Ureter (tissue), 1 donor: ENCODE results near the gene SLC37A1. TPM values are rescaled to one million over a fixed set of nuclear protein-coding genes. Genes with fewer than 3 reads are reported as not detected.

Experiments used
- DNase-seq: peaks from one replicate; pipeline ENCODE4 v3.0.0-alpha.2; 2020; ENCODE audit warnings: low spot score
- total RNA-seq: library from RNA; stranded (reverse); gene quantifications from one replicate; pipeline ENCODE4 v1.2.4, GENCODE V29; 2023
- donor health status: DM: yes; HTN: yes; CAD: no.

Gene SLC37A1
- total RNA-seq, 1 donor from 2014 or later: 48.0 TPM

DNA sequence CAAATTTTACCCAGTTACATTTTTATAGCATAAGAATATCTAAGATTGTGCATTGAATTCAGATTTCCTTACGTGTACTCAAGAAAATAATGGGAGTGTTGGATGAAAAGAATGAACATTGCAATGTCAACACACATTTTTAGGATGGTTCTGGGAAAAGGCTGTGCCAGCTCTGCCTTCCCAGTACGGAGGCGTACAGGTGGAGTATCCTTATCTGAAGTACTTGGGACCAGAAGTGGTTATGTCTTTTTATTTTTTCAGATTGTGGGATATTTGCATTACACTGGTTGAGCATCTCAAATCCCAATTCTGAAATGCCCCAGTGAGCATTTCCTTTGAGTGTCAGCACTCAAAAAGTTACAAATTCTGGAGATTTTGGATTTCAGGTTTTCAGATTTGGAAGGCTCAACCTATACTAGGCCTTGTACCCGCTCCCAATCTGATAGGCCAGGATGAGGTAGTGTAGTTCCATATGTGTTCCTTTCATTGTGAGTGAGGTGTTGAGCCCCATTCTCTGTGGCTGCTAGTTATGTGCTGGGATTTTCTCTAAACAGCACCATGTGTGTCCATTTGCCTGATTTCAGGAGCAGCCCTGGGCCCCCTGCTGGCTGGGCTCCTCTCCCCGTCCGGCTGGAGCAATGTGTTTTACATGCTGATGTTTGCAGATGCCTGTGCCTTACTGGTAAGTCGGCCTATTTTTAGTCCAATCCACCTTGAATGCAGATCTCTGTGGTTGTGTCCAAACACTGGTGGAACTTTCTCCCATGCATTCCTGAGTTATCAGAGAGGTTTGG, 60.8 kb downstream of the SLC37A1 start:
- peak; percentile 35 for DNase-seq

DNA sequence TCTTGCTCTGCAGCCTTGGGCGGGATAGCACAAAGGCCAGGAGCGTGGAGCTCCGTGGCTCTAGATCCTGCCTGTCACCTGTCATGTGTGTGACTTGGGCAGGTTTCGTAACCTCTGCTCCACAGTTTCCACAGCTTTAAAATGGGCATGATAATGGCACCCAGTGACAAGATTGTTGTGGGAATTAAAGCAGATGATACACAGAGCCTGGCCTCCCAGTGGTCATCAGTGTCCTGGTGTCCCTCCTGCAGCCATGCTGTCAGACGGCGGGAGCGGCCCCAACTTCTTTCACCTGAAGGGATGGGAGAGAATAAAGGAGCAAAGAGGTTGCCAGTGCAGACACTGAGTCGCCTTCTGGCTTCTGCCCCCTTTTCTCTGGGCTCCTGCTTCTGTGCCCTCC, 61.5 kb downstream of the SLC37A1 start:
- peak; percentile 13 for DNase-seq

DNA sequence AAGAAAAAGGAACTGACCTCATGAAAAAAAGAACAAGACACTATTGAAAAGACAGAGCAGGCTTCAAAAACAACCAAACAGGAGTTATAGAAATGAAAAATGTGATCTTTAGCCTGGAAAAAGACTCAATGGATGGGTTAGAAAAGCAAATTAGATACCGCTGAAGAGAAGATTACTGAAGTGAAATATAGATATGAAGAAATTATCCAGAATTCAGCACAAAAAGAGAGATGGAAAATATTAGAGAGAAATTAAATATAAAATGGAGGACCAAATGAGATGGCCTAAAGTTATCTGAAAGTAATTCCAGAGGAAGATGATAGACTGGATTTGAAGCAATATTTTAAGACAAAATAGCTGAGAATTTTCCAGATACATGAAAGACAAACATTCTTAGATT, 63.0 kb downstream of the SLC37A1 start:
- DNase-seq: no peak

DNA sequence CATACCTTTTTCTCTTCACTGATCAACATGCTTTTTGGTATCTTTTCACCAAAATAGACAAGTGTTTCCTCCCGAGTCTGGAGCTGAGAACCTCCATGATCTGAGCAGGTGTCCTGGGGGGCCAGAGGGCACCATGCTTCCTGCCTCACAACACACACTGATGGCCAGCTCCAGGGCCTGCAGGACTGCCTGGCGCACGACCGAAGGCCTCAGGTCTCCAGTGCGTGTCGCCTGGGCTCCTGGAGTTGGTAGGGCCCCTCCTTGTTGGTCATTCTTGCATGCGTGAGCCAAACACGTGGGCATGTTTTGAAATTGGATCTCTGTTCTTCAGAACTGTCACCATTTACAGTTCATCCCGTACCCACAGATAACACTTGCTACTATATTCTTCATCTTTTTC, 64.4 kb downstream of the SLC37A1 start:
- DNase-seq: no peak

DNA sequence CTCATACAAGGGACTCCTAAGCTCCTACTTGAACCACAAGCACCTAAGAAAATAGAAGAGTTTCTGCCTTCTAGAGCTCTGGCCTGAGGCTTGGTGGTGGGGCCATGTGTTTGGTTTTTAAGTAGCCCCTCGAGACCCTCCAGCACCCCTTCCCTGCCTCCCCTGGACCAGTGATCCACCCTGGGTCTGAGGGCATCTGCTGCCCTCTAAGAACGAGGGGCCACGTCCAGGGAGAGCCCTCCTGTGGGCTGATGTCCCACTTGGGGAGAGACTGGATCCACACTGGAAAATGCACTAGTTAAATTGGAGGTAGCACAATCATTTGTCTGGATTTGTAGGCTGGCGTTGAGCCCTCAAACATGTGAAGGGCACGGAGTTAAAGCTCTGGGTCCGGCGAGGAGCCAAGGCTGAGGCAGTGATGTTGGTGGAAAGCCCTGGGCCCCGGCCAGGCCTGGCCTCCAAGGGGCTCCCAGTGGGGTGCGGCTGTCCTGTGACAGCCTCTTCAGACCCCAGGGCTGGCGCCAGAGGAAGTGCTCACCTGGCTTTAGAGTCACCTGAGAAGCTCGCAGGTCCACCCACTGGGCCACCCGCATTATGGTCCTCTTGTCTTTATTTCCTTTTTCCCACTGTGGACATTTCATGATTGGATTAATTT, 65.2 kb downstream of the SLC37A1 start:
- no peak for DNase-seq

DNA sequence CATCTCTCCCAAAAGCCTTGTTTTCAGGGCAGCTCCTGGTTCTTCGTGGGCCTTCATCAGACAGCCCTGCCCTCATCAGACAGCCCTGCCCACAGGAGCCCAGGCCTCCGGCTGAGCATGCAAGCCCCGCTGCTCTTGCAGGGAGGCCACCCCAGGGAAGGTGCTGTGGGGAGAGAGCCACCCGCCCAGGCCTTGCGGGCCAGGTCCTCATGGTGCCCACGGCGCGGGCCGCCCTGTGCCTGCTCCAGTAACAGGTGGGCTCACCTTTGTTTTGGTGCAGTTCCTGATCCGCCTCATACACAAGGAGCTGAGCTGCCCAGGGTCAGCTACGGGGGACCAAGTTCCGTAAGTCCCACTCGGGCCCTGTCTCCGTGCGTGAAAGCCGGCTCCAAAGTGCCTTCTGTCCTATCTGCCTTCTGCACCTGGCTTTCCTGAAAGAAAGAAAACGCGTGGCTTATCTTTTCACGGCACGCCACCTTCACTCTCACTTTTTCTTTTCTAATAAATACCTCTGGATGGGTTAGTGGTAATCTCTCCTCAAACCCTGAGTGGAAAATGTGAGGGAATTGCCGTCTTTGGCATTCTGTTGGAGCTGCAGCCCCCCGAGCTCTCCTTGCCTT, 65.9 kb downstream of the SLC37A1 start:
- no peak for DNase-seq

DNA sequence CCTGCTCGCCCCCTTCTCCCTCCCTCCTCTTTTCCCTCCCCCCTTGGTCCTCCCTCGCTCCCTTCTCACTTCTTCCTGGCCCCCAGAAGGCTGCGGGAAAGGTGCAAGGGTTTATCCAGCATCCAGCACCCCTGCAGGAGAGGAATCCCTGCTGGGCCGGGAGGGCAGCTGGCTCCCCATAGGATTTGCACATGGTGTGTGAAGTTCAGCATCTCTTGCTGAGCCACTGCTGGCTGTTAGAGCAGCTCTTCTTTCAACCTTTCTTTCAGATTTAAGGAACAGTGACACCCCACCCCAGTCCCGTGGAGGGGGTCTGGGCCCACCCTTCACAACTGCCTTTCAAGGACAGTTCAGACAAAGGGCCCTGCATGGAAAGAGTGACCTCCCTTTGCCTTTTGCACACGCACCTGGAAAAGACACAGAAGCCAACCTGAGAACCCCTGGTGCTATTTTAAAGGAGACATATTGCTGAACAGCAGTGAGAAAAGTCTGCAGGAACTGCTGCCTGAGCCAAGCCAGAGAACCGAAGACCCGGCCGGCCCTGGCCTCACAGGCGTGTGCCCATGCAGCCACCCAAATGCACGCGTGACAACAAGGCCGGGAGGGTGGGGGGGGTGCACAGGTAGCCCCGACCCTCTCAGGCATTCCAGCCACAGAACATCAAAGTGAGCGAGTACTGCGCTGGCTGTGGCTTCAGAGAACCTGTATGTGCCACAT, 66.6 kb downstream of the SLC37A1 start:
- no peak for DNase-seq

DNA sequence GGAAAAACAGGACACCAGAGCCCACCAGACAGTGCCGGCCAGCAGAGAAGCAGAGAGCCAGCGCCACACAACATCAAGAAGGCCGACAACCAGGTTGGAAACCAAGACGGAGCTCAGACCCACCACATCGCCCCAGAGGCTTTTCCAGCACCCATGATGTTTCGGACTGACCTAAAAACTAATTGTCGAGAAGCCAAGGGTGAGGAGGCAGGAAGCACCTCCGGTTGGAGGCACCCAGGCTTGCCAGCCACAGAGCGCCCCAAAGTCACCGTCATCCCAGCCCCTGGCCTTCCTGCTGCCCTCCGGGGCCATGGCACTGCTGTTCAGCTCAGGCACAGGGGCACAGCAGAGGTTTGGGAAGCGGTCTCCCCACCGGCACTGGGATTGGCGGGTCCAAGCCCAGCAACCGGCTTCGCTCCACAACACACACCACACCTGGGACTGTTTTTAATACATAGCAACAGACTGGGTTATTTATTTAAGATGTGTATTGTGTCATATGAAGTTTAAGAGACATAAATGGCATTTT, 67.2 kb downstream of the SLC37A1 start:
- DNase-seq: no peak

DNA sequence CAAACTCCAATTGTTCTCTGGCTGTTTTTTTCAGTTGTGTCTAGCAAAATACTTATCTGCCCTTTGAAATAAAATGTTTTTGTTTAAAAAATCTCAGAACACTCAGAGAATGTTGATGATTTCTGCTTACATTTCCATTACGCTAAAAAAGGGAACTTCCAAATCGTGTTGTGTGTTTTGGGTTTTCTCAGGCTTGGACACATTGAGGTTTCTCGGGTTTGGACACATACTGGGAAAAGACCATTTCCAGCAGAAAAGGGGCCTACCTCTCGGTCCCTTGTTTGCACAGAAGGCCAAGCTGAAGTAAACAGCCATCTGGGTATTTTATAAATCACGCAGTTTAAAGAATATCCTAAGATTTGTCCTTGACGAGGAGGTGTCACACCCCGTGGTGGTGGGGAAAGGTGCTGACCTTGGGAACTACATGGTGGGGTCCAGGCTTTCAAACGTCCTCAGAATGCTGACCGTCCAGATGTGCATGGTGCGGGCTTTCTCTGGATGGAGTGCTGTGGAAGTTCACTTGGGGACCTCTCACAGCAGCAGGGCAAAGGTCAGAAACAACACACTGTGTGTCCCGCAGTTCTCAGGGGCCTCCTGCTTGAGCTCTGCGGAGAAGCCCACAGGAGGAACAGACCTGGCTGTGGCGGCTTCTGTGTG, 67.8 kb downstream of the SLC37A1 start:
- no peak for DNase-seq

DNA sequence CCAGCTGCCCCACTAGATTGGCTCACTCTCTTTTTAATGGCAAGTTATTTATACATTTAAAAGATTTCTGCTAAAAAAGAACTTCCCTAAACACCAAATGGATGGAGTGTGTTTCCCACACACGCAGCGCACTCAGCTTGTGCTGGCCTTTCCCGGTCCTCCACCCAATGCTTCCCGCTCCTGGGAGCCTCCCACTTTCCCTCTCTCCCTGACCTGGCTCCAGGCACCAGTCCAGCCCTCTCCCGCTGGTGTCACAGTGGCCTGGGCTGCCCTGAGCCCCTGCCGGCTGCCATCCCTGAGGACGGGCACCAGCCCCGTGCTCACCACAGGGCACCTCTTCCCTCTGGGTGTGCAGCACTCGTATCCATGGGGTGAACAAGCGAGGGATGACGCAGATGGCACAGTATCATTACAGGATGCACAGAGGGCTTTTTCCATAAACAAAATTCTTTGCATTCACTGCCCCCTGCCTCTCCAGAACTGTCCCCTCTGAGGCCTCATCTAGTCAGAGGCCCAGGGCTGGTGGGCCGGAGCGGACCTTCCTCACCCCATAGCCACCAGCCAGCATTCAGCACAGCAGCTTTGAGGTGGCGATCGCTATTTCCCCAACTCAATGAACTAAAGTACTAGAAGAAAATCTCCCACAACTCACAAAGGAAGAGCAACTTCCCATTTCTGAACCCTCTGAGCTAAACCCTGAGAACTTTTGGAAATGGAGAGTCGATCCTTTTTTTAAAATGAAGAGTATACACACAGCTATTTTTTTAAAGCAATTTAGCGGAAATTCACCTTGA, 68.5 kb downstream of the SLC37A1 start:
- DNase-seq: no peak

DNA sequence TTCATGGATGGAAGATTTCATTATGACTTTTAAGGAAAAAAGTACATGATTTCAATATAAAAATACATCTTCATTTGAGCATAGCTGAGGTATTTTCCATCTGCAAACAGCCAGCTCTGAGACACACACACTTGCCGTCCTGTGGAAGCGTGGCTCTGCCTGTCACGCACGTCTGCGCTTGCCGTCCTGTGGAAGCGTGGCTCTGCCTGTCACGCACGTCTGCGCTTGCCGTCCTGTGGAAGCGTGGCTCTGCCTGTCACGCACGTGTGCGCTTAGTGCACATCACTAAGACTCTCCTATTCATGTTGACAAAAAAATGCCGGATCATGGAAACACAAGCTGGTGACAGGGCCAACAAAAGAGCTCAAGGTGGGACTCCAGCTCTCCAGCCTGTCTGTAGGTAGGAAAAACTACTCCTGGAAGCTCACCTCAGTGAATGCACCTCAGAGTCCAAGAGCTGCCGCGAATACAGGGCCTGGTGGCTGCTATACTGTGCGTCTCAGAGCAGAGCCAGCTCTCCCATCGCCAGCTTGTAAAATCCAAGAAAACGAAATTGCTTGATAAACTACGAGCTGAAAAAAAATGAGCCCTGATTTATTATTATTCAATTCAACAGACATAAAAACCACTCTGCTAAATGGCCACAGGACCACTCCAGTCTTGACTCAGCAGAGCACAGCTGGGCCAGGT, 69.3 kb downstream of the SLC37A1 start:
- no peak for DNase-seq

DNA sequence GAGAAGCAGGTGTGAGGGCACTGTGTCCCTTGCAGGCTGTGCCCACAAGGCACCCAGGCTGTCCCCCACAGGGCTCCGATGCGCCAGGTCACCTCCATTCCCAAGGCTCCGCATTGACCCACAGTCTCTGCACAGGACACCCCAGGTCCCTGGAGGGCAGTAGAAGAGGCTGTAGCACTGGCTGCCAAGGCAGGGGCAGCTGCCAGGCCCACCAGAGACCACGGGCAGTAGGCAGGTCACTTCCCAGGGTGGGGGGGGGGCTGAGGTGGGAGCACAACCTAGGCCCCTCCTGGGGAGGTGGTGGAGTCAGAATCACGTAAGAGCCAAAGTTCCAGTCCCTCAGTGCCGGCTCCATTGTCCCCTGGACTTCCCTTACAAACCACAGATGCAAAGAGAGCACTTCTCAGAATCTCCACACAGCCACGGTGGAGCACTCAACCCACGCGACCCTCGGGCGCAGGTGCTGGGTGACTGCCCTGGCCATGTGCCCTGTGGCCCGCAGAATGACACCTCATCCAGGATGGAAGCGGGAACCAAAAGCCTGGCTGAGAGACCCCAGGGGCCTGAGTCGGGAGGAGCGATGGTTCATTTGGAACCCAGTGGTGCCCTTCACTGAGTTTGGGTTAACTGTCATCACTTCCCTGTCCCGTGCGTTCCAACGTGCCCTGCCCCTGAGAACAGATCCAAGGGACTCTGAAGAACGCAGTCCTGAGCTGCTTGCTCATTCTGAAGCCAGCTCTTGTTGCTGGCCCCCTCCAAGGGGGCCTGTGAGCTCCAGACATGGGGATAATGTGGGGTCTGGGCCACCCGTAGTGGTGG, 70.0 kb downstream of the SLC37A1 start:
- DNase-seq: no peak

DNA sequence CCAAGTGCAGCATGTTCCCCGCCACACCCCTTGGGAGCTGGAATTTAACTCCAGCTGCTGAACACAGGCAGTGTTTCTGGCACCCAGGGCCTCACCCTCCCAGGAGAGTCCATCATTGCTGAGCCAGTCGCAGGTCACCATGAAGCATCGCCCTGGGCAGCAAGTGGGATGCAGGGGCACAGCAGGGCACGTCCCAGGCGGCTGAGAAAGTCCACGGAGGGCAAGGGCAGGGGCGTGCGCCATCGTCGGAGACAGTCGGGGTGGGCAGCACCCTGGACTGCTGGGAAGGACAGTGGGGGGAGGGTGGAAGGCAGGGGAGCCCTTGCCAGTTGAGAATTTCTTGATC, 70.6 kb downstream of the SLC37A1 start:
- DNase-seq: no peak

DNA sequence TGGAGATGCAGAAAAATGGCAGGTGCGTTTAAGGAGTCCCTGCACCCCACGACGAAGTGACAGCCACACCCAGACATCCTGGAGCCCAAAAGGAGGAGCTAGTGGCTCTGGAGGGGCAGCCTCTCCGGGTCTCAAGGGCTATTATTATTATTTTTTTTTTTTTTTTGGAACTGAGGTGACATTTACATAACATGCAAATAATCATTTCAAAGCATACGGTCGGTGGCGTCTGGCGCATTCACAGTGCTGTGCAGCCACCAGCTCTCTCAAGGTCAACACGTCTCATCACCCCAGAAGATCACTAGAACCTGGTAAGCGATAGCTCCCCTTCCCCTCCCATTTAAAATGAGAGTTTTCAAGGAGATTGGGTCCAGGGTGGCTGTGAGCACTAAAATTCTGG, 72.2 kb downstream of the SLC37A1 start:
- DNase-seq: no peak

DNA sequence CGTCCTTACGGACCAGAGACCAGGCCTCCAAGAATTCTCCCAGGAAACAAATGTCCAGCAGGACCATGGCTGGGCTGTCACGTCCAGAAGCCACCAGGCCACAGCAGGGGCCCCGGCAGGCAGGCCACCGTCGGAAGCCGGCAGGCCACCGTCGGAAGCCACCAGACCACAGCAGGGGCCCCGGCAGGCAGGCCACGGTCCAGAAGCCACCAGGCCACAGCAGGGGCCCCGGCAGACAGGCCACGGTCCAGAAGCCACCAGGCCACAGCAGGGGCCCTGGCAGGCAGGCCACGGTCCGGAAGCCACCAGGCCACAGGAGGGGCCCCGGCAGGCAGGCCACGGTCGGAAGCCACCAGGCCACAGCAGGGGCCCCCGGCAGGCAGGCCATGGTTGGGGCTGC, 72.8 kb downstream of the SLC37A1 start:
- no peak for DNase-seq

DNA sequence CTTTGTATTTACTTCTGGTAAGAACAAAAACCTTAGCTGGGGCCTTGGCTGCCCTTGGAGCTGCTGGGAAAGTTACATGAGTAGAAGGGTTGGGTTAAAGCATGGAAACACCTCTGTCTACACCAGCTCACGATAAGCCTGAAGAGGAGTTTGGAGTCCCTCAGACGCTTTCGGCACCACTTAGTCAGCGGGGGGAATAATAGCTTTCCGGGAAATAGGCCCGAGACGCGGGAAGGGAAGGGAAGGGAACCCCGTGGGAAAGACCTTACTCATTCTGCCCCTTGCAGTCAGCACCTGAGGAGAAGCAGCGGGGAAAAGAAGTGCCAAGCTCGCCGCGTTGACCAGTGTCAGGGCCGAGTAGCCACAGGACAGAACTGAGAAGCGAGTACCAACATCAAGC, 73.4 kb downstream of the SLC37A1 start:
- DNase-seq: no peak

DNA sequence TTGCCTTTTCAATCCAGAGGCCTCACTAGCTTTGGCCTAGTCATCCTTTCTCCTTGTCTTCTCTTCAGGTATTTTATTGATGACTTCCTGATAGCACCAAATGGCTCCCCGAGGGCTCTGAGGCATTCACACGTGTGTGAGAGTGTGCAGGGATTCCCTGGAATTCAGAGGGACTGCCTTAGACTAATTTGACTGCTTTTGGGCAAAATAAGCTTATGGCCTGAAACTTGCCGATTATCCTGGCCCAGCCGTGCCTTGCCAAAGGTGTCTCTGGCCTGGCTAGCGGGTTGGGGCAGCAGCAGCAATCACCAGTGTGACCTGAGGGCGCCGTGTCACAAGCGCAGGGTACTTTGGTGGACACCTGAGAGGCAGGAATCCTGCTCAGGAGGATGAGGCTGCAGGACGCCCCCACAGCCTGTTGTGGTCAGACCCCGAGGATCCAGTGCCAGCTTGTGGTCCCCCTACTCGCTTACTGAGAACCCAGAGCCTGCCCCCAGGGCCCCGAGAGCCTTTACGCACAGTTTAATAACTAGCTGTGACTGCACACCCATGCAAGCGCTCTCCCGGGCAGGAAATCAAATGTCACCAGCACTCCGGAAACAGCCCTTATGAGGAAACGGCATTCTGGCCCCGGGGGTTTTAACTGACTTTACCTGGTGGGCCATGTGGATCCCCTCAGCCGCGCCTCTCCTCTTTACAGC, 76.9 kb downstream of the SLC37A1 start:
- no peak for DNase-seq

DNA sequence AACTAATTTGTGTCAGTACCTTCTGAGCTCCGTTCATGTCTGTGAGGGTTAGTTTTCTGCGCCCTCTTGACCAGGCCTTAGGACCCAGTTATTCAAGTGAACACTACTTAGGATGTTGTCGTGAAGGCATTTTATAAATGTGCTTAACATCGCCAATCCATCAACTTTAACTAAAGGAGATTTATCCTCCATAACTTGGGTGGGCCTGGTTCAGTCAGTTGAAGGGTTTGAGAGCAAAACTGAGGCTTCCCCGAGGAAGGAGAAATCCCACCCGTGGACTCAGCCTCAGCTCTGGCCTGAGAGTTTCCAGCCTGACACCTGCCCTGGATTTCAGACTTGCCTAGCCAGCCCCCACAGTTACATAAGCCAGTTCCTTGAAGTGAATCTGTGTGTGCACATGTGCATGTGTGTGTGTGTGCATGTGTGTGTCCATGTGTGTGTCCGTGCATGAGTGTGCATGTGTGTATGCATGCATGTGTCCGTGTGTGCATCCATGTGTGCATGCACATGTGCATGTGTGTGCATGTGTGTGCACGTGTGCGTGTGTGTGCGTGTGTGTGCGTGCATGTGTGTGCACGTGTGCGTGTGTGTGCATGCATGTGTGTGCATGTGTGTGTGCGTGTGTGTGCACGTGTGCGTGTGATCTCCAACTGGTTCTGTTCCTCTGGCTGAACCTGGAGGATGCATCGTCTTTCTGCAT, 77.7 kb downstream of the SLC37A1 start:
- no peak for DNase-seq
